Measurements from ENCODE around the gene PPP1CA. TPM values are rescaled to one million over a fixed set of nuclear protein-coding genes. Genes with fewer than 3 reads are reported as not detected.

Gene PPP1CA
- polyA plus RNA-seq, 4 donors = 77.6 to 177 (median 146) TPM

DNA sequence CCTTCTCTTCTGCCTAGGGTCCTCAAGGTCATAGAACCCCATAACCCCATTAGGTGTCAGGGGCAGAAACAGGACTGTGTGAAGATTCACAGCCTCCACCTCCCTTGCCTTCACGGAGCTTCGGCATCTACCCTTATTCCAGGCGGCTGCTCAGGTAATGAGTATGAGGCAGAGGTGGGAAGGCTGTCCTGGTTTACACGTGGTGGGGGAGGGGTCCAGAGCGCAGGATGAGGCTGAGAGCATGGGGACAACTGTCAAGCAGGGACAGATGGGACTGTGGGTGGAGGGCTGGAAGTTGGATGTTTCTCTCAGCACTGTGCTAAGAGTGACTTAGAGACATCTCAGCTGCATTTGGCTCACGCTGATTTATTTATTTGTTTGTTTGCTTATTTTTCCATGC, 14.1 kb downstream of the PPP1CA start:
- no peak for DNase-seq (ENCODE audit: low read depth in 4 of 4, low spot score in 3 of 4)

DNA sequence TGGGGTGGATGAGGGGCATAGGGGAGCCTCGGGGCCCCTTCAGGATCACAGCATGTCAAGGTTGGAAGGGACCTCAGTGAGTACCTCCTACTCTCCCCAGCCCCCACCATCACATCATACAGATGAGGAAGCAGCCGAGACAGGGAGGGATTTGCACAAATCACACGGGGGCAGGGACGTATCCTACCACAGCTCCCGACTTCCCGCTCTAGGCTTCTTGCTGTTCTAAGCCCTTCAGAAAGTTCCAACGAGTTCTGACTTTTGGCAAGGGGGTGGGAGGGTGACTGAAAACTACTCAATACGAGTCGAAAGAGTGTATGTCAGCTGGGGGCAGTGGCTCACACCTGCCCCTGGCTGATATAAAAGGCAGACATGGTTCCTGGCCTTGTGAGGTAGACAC, 14.6 kb downstream of the PPP1CA start:
- no peak for DNase-seq (ENCODE audit: low read depth in 4 of 4, low spot score in 3 of 4)

GRCh38 chr11:67384851-67385366, 16.7 kb downstream of the PPP1CA start:
- no peak for DNase-seq (ENCODE audit: low read depth in 4 of 4, low spot score in 3 of 4)

DNA sequence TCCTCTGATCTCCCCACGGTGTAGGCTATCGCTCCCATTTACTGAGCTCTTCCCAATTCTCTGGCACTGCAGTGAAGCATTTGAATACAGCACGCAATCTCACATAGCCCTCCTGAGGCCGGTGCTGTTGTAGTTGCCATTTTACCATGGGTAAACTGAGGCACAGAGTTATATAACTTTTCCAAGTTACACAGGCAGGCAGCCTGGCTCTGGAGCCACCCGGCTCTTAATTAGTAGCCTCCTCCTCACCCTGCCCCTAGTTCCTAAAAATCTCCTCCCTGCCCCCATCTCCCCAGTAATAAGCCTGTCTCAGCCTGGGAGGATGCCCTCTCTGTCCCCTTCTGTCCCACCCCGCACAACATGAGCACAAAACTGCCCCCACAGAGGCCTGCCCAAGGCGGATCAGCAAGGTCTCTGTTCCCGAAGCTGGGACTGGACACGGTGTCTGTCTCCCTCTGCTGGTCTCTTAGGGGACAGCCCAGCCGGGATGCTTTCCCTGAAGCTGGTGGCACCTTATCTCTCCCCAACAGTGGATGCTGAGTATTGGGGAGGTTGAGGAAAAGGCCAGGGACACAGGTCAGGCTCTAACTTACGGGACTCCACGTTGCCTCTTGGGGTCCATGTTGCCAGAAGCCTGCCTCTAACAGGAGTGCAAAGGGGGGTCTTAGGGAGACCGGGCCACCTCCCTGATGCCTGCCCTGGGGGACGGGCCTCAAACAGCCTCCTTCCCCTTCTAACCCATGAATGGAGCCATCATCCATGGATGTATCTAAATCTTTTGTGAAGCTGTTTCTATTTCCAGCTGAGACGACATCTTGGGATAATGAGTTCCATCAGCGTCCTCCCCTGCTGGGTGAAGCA, 19.2 kb downstream of the PPP1CA start:
- no peak for DNase-seq (ENCODE audit: low read depth in 4 of 4, low spot score in 3 of 4)

GRCh38 chr11:67381244-67381972, 20.2 kb downstream of the PPP1CA start:
- DNase-seq (ENCODE audit: low read depth in 4 of 4, low spot score in 3 of 4) = no peak

DNA sequence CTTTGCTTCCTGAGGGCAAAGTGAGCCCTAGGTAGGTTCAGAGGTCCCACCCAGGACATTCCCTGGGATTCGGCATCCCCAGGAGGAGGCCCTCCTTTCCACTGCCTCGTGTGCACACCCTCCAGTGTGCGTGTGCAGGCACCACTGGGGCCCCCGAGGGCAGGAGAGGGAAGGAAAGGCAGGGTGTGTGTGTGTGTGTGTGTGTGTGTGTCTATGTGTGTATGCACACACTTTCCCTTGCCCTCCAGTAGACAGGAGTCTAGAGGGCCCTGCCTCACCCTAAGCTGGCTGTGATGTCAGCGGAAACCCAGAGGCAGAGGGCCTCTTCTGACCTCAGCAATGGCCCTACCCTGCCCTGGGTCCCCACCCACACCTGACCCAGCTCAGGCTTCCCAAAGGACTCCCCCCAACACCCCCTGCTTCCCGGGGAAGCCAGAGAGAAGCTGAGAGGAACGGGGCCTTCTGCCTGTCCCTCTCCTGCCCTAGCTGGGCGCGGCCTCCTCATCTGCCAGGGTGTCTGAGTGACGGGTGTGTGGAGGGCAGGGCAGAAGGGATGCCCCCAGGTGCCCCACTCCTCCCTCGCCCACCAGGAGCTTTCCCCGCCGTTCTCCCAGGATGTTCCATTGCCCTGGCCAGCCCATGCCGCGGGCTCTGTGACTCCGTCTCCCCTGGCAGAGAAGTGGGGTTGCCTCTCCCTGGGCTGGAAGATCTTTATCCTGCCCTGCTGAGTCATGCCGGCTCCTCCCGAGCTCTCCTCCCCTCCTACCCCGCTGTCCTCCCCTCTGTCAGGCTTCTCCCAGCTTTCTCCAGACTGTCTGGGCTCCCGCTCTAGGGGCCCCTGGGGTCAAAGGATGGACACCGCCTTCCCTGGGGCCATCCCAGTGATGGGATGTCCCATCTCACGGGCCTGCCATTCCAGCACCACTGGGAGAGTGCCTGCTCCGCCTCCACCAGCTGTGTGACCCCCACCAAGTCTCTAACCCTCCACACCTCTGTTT, 22.3 kb downstream of the PPP1CA start:
- DNase-seq (ENCODE audit: low read depth in 4 of 4, low spot score in 3 of 4) = no peak

DNA sequence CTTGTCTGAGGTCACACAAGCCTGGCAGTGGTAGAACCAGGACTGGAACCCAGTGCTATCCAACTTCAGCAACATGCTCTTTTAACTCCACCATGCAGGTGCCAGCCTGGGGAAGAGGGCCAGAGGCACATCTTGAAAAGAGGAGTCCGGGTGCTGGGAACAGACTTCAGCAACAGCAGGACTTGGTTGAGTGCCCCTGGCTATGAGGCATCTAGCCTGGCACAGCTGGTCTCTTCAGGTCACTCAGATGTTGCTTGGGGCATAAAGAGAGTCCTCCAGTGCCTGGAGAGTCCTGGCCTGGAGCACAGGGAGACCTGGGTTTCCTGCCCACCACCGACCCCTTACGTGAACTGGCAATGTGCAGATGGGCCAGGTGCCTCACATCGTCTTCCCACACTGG, 23.1 kb downstream of the PPP1CA start:
- no peak for DNase-seq (ENCODE audit: low read depth in 4 of 4, low spot score in 3 of 4)

DNA sequence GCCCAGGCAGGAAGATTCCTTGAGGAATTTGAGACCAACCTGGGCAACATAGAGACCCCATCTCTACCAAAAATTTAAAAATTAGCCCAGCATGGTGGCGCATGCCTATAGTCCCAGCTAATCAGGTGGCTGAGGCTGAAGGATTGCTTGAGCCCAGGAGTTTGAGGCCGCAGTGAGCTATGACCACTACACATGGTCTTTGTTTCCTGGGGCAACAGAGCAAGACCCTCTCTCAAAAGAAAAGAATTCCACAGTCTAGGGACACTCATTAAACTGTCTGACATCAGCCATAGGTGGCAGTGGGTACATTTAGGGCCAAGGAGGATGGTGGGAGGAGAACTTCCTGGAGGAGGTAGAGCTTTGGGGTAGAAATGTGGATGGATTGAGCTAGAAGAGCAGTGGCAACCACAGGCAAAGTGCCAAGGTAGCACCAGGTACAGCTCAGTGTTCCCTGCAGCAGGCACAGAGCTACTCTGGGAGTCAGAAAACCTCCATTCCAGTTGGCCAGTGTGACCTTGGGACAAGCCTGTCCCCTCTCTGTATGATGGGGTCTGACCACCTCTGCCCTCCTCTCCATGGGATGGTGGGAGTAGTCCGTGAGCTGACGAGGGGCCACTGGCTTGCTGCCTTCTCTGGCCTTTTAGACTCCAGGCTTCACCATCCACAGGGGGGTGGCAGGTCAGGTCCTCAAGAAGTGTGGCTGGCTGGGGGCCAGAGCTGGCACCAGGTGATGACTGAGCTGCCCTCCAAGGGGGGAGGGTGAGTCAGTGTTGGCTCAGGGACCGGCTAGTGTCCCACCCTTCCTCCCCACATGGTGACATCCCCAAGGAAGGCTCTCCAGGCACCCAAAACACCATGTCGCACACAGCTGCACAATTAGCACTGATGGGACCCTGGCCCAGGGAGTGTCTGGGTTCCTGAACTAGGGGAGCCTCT, 24.5 kb downstream of the PPP1CA start:
- DNase-seq (ENCODE audit: low read depth in 4 of 4, low spot score in 3 of 4) = no peak

DNA sequence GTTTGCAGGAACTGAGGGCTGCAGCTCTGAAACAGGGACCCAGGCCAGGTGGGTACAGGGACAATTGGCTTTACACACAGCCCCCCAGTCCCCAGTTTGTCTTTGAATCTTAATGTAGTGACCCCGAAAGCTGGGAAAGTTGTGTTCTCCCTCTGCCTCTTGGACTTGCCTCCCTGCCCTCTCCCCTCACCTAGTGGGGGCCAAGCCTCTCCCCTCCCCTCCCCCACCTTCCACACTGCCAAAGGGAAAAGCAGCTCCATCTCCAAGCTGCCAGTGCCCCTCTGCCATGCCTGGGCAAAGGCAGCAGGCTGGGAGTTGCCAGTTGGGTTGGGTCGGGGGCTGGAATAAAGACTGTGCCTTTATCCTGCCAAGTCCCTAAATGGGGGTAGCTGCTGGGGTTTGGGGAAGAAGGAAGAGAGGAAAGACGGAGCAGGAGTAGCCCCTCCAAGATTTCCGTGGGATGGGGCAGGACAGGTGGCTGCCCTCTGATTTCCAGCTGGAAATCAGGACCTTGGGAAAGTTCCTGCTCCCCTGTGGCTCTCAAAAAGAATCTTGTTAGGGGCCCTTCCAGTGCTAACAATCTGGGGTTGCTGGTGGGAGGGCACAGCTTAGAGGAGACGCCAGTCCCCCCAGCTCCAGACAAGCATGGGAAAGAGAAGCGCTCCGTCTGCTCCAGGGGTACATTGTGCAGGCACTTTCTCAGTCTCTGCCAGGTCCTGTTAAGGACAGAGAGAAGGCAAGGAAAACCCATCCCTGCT, 25.4 kb downstream of the PPP1CA start:
- DNase-seq (ENCODE audit: low read depth in 4 of 4, low spot score in 3 of 4) = no peak

- DNase-seq (ENCODE audit: low read depth in 4 of 4, low spot score in 3 of 4) = no peak
Observed at GRCh38 chr11:67375320-67376055, 26.2 kb downstream of the PPP1CA start.

DNA sequence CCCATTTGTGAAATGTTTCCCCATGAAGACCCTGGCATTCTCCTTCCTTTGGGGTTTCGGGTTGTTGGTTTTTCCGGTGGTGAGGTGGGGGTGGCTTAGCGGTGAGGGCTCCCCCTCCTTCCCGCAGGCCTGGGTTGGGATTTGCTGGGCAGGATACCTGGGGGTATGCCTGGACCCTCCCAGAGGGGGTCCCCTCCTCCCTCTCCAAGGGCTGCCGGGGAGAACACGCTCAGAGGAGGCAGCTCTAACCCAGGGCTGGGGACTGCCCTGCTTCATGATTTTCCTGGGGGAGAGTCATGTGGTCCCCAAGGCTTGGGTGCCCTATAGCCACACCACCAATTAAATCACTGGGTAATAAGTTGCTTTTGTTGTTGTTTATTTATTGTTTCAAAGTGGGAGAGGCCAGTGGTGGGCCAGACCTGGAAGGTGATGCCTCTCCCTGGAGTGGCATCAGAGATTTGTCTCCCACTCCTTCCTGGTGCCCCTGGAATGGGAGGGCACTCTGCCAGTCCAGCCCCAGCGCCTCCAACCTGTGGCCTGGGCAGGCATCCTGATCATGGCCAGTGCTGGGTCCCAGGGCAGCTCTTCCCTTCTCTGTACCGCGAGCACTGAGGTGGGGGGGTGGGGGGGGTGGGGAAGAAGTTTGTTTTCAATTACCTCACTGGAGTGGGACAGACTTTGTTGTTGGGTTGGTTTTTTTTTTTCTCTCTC, 26.9 kb downstream of the PPP1CA start:
- no peak for DNase-seq (ENCODE audit: low read depth in 4 of 4, low spot score in 3 of 4)

- no peak for DNase-seq (ENCODE audit: low read depth in 4 of 4, low spot score in 3 of 4)
Observed at GRCh38 chr11:67373648-67374570, 27.7 kb downstream of the PPP1CA start.

DNA sequence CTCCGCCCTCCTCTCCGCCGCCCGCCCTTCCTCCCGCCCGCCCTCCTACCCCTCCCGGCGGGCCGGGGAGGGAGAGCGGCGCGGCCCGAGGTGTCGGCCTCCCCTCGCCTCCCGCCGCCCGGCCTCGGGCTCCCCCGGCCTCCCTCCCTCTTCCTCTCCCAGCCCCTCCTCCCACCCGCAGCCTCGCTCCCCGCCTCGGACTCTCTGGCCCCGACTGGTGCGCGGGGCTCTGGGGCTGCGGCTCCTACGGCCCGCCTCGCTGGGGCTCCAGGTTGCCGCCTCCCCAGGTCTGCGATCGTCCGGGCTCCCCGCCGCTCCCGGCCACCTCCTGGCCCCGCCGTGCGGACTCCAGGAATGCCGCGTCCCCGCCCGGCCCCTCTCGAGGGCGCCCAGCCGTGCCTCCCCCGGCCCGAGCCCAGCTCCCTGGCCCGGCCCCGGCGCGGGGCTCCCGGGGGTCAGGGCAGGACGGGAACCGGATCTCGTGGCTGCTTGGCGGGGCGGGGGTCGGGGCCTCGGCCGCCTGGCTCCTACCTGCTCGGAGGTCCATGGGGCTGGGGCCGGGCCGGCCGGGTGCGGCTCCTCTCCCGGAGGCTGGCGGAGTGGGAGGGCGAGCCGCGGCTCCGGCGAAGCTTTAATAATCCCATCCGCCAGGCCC, 28.5 kb downstream of the PPP1CA start, which contains the start of gene CLCF1:
Gene CLCF1 (minus strand): TSS at position 606 of the 655 bp plus-strand sequence. CDS start 59 bp downstream, at position 547.
- DNase-seq (ENCODE audit: low read depth in 4 of 4, low spot score in 3 of 4) = no peak

DNA sequence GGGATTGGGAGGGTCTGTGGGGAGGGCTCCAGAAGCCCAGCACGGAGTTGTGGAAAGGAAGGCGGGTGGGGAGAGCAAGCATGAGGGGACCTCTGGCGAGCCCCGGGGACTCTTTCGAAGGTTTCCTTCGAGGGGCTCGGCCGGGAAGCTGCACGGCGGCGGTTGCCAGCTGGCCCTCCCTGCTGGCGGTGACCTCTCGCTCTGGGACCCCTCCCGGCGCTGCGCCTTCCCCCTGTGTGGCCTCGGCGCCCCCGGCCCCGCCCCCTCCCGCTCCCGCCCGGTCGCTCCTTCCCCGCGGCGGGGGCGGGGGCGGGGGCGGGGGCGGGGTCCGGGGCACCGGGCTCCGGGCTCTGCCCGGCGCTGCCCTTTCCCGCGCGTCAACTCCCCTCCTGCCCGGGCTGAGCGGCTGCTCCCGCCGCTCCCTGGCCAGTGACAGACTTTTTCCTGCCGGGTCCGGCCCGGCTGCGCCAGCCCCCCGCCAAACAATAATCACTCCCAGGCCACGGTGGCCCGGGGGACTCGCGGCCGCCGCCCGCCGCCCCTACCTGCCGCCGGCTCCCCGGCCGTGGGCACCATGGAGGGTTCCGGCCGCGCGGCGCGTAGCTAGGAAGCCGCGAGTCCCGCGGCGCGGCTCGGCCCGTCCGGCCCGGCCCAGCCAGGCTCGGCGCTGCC, 29.2 kb downstream of the PPP1CA start:
- DNase-seq (ENCODE audit: low read depth in 4 of 4, low spot score in 3 of 4) = no peak

GRCh38 chr11:67371911-67372320, 29.7 kb downstream of the PPP1CA start:
- no peak for DNase-seq (ENCODE audit: low read depth in 4 of 4, low spot score in 3 of 4)

Data from left renal pelvis (tissue), 4 donors.